Neural progenitor cell (in vitro differentiated cells): ENCODE measurements around the gene ACKR3. TPM values are rescaled to one million over a fixed set of nuclear protein-coding genes. Genes with fewer than 3 reads are reported as not detected.

ENCODE experiments used
- DNase-seq: peaks from one replicate; pipeline ENCODE4 v3.0.0-alpha.2; 2016; ENCODE audit warnings: low spot score
- H2AFZ ChIP-seq: fragments of 200-600 bp; sonication (generic); replicated peaks from 2 replicates; pipeline ENCODE4 v1.6.1; 2016; ENCODE audit warnings: antibody characterized with exemption
- H3F3A ChIP-seq: fragments of 200-600 bp; sonication (generic); 2 replicates; pipeline ENCODE4 v1.6.1; 2016; ENCODE audit warnings: antibody characterized with exemption, low read depth
- H3K27ac ChIP-seq: fragments of 200-600 bp; sonication (generic); 2 replicates; pipeline ENCODE4 v1.5.1; 2016; ENCODE audit warnings: mild to moderate bottlenecking
- H3K27me3 ChIP-seq: fragments of 200-600 bp; sonication (generic); 2 replicates; pipeline ENCODE4 v1.6.1; 2016; ENCODE audit warnings: mild to moderate bottlenecking, moderate library complexity
- H3K36me3 ChIP-seq: fragments of 200-600 bp; sonication (generic); 2 replicates; pipeline ENCODE4 v1.5.1; 2016
- H3K4me1 ChIP-seq: fragments of 200-600 bp; sonication (generic); 2 replicates; pipeline ENCODE4 v1.6.1; 2016; ENCODE audit warnings: mixed run types
- H3K4me2 ChIP-seq: fragments of 200-600 bp; sonication (generic); 2 replicates; pipeline ENCODE4 v1.6.1; 2016
- H3K4me3 ChIP-seq: fragments of 200-600 bp; sonication (generic); 2 replicates; pipeline ENCODE4 v1.5.1; 2016
- H3K79me2 ChIP-seq: fragments of 200-600 bp; sonication (generic); 2 replicates; pipeline ENCODE4 v1.6.1; 2016; ENCODE audit warnings: low read depth
- H3K9ac ChIP-seq: fragments of 200-600 bp; sonication (generic); 2 replicates; pipeline ENCODE4 v1.6.1; 2016
- H3K9me3 ChIP-seq: fragments of 200-600 bp; sonication (generic); 2 replicates; pipeline ENCODE4 v1.5.1; 2016; ENCODE audit warnings: low read depth
- H4K20me1 ChIP-seq: fragments of 200-600 bp; sonication (generic); 2 replicates; pipeline ENCODE4 v1.6.1; 2016; ENCODE audit warnings: low read depth
- H3K27ac Mint-ChIP-seq: 3 replicates; pipeline ENCODE4 v1.8.0; 2021; ENCODE audit warnings: mixed read lengths
- H3K27me3 Mint-ChIP-seq: 2 replicates; pipeline ENCODE4 v1.8.0; 2022; ENCODE audit warnings: low read depth, mild to moderate bottlenecking, inconsistent platforms, moderate library complexity, mixed read lengths; ENCODE audit not compliant: insufficient read depth
- H3K36me3 Mint-ChIP-seq: 3 replicates; pipeline ENCODE4 v1.8.0; 2021; ENCODE audit warnings: mixed read lengths
- H3K4me1 Mint-ChIP-seq: 3 replicates; pipeline ENCODE4 v1.8.0; 2021; ENCODE audit warnings: mixed read lengths
- H3K4me3 Mint-ChIP-seq: 3 replicates; pipeline ENCODE4 v1.8.0; 2021; ENCODE audit warnings: mild to moderate bottlenecking, moderate library complexity, mixed read lengths
- H3K9me3 Mint-ChIP-seq: 3 replicates; pipeline ENCODE4 v1.8.0; 2020; ENCODE audit warnings: mixed read lengths
- EZH2 ChIP-seq: fragments of 200-600 bp; sonication (generic); IDR thresholded peaks from 2 replicates; pipeline ENCODE4 v1.6.1; 2017; ENCODE audit warnings: antibody characterized with exemption, mild to moderate bottlenecking, moderate library complexity
- EZH2phosphoT487 ChIP-seq: fragments of 200-600 bp; sonication (generic); IDR thresholded peaks from 2 replicates; pipeline ENCODE4 v1.6.1; 2017; ENCODE audit warnings: antibody characterized with exemption
- total RNA-seq: library from RNA; depleted of rRNA; stranded (reverse); fragments of >200 nt; gene quantifications from 2 replicates; pipeline ENCODE4 v1.2.3, GENCODE V29; 2015; ENCODE audit warnings: low replicate concordance
- TF ChIP-seq, protein P1 (sequence below): fragments of 200-600 bp; sonication (generic); IDR thresholded peaks from 2 replicates; pipeline ENCODE4 v1.5.1; 2017; ENCODE audit warnings: antibody characterized with exemption, mild to moderate bottlenecking

The ACKR3 gene
- total RNA-seq, 1 donor from 2014 or later, result 1.6 TPM

DNA sequence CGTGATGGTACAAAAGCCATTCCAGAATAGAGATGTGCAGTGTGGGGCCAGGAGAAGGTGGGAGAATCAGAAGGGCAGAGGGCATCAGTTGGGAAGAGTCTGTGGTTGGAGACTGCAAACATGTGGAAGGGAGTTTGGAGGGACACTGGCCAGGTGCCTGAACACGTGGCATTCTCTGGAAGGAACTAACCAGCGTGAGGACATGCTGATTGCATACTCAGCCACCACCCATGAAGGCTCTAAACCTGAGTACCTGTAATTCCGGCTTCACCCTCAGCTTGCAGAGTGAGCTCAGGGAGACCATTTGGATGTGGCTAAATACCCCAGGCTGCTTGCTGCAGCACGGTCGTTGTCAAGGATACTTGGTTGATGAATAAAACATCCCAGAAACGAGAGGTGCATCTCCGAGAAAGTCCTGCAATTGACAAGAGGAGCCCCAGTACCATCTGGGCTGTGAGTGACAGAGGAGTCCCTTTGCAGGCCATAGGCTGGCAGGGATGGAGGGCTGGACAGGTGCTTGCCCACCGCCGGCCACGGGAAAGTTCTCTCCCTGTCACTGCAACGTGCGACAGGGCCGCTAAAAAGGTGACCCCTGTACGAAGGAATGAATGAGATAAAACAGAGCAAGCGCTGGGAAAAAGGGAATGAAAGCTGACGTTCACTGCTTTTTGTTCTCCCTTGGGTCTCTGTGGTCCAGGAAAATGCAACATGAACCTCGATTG lies 5.0 kb downstream of the ACKR3 start:
- H3K36me3 Mint-ChIP-seq, result peaks cover 13% of the 10 kb centered on the region
- DNase-seq, result no peak
- no peak overlapping the region for H3K4me3 ChIP-seq

DNA sequence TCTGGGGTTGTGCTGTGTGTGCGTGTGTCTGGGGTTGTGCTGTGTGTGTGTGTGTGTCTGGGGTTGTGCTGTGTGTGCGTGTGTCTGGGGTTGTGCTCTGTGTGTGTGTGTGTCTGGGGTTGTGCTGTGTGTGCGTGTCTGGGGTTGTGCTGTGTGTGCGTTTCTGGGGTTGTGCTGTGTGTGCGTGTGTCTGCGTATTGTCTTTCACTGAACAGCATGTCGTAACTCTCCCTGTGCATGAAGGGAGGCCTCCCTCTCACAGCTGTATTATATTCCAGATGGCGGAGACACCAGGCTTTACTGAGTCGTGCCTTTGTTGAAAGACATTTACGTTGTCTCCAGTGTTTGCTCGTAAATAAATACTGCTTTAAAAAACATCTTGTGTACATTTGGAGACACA lies 5.9 kb downstream of the ACKR3 start:
- Mint-ChIP-seq H3K27ac (peak overlapping the region; percentile 22), H3K4me1 (peaks cover 80% of the 10 kb centered on the region), H3K9me3 (peaks cover 15% of the 10 kb centered on the region), H3K36me3 (peaks cover 18% of the 10 kb centered on the region), H3K4me3 (peak overlapping the region; percentile 57), H3K27me3 (peaks cover 11% of the 10 kb centered on the region)
- Histone ChIP-seq H3F3A (peaks cover 33% of the 10 kb centered on the region), H3K36me3 (no peaks in the 10 kb centered on the region), H3K79me2 (no peaks in the 10 kb centered on the region), H3K27ac (peak overlapping the region; percentile 82), H3K4me1 (peaks cover 54% of the 10 kb centered on the region), H3K9ac (no peak overlapping the region), H2AFZ (no peak overlapping the region), H3K27me3 (no peaks in the 10 kb centered on the region), H3K4me3 (no peak overlapping the region), H4K20me1 (no peaks in the 10 kb centered on the region), H3K9me3 (no peaks in the 10 kb centered on the region), H3K4me2 (peak overlapping the region; percentile 24)
- DNase-seq, result no peak
- TF ChIP-seq EZH2phosphoT487, result no peak
- TF ChIP-seq, protein P1, sequence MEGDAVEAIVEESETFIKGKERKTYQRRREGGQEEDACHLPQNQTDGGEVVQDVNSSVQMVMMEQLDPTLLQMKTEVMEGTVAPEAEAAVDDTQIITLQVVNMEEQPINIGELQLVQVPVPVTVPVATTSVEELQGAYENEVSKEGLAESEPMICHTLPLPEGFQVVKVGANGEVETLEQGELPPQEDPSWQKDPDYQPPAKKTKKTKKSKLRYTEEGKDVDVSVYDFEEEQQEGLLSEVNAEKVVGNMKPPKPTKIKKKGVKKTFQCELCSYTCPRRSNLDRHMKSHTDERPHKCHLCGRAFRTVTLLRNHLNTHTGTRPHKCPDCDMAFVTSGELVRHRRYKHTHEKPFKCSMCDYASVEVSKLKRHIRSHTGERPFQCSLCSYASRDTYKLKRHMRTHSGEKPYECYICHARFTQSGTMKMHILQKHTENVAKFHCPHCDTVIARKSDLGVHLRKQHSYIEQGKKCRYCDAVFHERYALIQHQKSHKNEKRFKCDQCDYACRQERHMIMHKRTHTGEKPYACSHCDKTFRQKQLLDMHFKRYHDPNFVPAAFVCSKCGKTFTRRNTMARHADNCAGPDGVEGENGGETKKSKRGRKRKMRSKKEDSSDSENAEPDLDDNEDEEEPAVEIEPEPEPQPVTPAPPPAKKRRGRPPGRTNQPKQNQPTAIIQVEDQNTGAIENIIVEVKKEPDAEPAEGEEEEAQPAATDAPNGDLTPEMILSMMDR, result no peak
- TF ChIP-seq EZH2, result no peak

More for the DNA sequence above, 5.0 kb downstream of the ACKR3 start:
- H2AFZ ChIP-seq, result no peak overlapping the region
- H3K27ac Mint-ChIP-seq, result peak overlapping the region; percentile 65
- H3K27ac ChIP-seq, result no peak overlapping the region
- peak overlapping the region; percentile 67 for H3K4me3 Mint-ChIP-seq
- H3K27me3 Mint-ChIP-seq, result peaks cover 11% of the 10 kb centered on the region
- no peaks in the 10 kb centered on the region for H3K27me3 ChIP-seq
- no peaks in the 10 kb centered on the region for H3K9me3 ChIP-seq
- peaks cover 58% of the 10 kb centered on the region for H3K4me1 ChIP-seq
- H3K9me3 Mint-ChIP-seq, result peaks cover 15% of the 10 kb centered on the region
- H3K9ac ChIP-seq, result no peak overlapping the region
- TF ChIP-seq, protein P1, result no peak
- TF ChIP-seq EZH2 (no peak), EZH2phosphoT487 (no peak)
- no peaks in the 10 kb centered on the region for H3K36me3 ChIP-seq
- no peaks in the 10 kb centered on the region for H3K79me2 ChIP-seq
- no peaks in the 10 kb centered on the region for H4K20me1 ChIP-seq
- no peak overlapping the region for H3K4me2 ChIP-seq
- H3K4me1 Mint-ChIP-seq, result peaks cover 86% of the 10 kb centered on the region
- peaks cover 42% of the 10 kb centered on the region for H3F3A ChIP-seq

DNA sequence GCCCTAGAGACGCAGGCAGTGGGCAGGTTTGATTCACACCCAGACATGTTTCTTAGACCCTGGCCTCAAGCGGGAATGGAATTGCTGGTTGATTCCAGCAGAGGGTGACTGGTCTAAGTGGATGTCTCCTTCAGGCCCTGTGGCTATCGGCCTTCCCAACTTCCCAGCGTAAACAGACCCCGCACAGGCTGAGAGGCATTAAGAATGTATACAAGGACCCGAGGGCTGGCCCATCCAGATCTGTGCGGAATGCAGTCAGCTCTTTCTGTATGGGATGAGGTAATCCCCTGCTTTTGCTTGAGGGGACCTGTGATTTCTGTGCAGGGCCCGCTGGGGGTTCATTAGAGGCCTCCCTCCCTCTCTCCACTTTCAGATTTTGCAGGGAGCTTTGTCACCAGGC lies 6.5 kb downstream of the ACKR3 start:
- Mint-ChIP-seq H3K36me3 (peaks cover 24% of the 10 kb centered on the region), H3K4me1 (peaks cover 75% of the 10 kb centered on the region)
- no peaks in the 10 kb centered on the region for H3K9me3 ChIP-seq

More for the DNA sequence above, 6.5 kb downstream of the ACKR3 start:
- Mint-ChIP-seq H3K4me3 (peak overlapping the region; percentile 57), H3K27ac (peak overlapping the region; percentile 88), H3K27me3 (peaks cover 11% of the 10 kb centered on the region), H3K9me3 (peaks cover 15% of the 10 kb centered on the region)
- peak; percentile 85 for DNase-seq
- Histone ChIP-seq H3K27ac (peak overlapping the region; percentile 82), H3K79me2 (no peaks in the 10 kb centered on the region), H3K36me3 (no peaks in the 10 kb centered on the region), H3K4me1 (peaks cover 48% of the 10 kb centered on the region), H3K27me3 (no peaks in the 10 kb centered on the region), H3K4me3 (no peak overlapping the region), H4K20me1 (no peaks in the 10 kb centered on the region), H3F3A (peaks cover 27% of the 10 kb centered on the region), H3K9ac (no peak overlapping the region), H2AFZ (peak overlapping the region; percentile 28), H3K4me2 (peak overlapping the region; percentile 53)
- no peak for TF ChIP-seq EZH2phosphoT487
- TF ChIP-seq, protein P1, result peak; percentile 39
- TF ChIP-seq EZH2, result no peak
